ENCODE data around the gene GRIK4. TPM values are rescaled to one million over a fixed set of nuclear protein-coding genes. Genes with fewer than 3 reads are reported as not detected.
A peak's percentile ranks its signal among the peaks of the same experiment; 100 is the strongest.

GRIK4 gene
- polyA plus RNA-seq, 1 donor from 2014 or later = 3.4 TPM

GRCh38 chr11:120695939-120696338 is 184.4 kb downstream of the GRIK4 start:
- no peak overlapping the region for H3K9ac ChIP-seq (ENCODE audit: low read length)
- no peak overlapping the region for H3K27ac ChIP-seq (ENCODE audit: low read length)
- H3K4me3 ChIP-seq (ENCODE audit: low read length) = no peak overlapping the region
- H3K9me3 ChIP-seq (ENCODE audit: low read length) = no peaks in the 10 kb centered on the region
- no peaks in the 10 kb centered on the region for H4K20me1 ChIP-seq (ENCODE audit: insufficient read depth)
- no peak overlapping the region for H3K4me2 ChIP-seq (ENCODE audit: low read length)
- no peak overlapping the region for H2AFZ ChIP-seq (ENCODE audit: low read depth, low read length)
- H3K36me3 ChIP-seq (ENCODE audit: insufficient read depth, low read length) = no peaks in the 10 kb centered on the region
- TF ChIP-seq POLR2AphosphoS5 (IDR thresholded peaks at IDR 0.05) (no peak), TAF1 (IDR thresholded peaks at IDR 0.05; ENCODE audit: low read depth) (no peak)
- H3F3A ChIP-seq (ENCODE audit: insufficient read depth, low read length, poor library complexity, severe bottlenecking) = no peaks in the 10 kb centered on the region
- H3K79me2 ChIP-seq (replicated peaks; ENCODE audit: insufficient read depth, low read length) = no peaks in the 10 kb centered on the region
- no peaks in the 10 kb centered on the region for H3K9me2 ChIP-seq (ENCODE audit: insufficient read depth, low read length)
- no peaks in the 10 kb centered on the region for H3K27me3 ChIP-seq (ENCODE audit: insufficient read depth, low read depth, low read length)

DNA sequence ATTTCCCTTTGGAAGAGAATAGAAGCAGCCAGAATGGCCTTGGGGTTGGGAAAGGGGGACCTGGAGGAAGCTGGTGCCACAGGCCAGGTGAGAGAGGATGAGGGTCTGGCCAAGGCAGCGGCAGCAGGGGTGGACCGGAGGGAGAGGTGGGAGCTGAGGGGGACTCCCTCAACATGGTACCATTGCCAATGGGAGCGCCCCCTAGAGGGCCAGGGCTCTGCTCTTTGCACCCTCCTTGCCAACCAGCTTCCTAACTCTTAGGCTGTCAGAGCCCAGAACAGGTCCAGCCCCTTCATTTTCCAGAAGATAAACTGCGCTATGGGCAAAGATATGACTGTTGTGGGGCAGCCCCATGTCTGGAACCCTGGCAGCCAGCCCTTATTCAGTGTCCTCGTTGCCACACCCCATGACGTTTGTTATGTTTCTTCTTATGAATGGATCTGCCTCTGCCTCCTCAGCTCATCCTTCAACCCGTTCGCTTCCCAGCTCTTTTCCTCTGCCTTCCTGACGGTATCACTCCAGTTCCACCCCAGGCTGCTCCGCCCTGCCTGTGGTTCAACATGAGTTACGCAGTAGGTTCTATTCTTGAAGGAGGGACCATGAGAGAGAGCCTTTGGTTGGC is 185.2 kb downstream of the GRIK4 start:
- Histone ChIP-seq H2AFZ (ENCODE audit: low read depth, low read length) (no peak overlapping the region), H3K4me2 (ENCODE audit: low read length) (no peak overlapping the region), H4K20me1 (ENCODE audit: insufficient read depth) (no peaks in the 10 kb centered on the region), H3K79me2 (replicated peaks; ENCODE audit: insufficient read depth, low read length) (no peaks in the 10 kb centered on the region), H3K27me3 (ENCODE audit: insufficient read depth, low read depth, low read length) (no peaks in the 10 kb centered on the region), H3K4me3 (ENCODE audit: low read length) (no peak overlapping the region), H3F3A (ENCODE audit: insufficient read depth, low read length, poor library complexity, severe bottlenecking) (no peaks in the 10 kb centered on the region), H3K9ac (ENCODE audit: low read length) (no peak overlapping the region), H3K36me3 (ENCODE audit: insufficient read depth, low read length) (no peaks in the 10 kb centered on the region), H3K9me3 (ENCODE audit: low read length) (no peaks in the 10 kb centered on the region), H3K27ac (ENCODE audit: low read length) (no peak overlapping the region), H3K9me2 (ENCODE audit: insufficient read depth, low read length) (no peaks in the 10 kb centered on the region)
- no peak for TF ChIP-seq EZH2 (IDR thresholded peaks at IDR 0.05; ENCODE audit: borderline replicate concordance, insufficient read depth, low read length, poor library complexity, severe bottlenecking)
- TF ChIP-seq, protein P1, sequence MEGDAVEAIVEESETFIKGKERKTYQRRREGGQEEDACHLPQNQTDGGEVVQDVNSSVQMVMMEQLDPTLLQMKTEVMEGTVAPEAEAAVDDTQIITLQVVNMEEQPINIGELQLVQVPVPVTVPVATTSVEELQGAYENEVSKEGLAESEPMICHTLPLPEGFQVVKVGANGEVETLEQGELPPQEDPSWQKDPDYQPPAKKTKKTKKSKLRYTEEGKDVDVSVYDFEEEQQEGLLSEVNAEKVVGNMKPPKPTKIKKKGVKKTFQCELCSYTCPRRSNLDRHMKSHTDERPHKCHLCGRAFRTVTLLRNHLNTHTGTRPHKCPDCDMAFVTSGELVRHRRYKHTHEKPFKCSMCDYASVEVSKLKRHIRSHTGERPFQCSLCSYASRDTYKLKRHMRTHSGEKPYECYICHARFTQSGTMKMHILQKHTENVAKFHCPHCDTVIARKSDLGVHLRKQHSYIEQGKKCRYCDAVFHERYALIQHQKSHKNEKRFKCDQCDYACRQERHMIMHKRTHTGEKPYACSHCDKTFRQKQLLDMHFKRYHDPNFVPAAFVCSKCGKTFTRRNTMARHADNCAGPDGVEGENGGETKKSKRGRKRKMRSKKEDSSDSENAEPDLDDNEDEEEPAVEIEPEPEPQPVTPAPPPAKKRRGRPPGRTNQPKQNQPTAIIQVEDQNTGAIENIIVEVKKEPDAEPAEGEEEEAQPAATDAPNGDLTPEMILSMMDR (IDR thresholded peaks at IDR 0.05; ENCODE audit: poor library complexity, severe bottlenecking) = peak; percentile 10

DNA sequence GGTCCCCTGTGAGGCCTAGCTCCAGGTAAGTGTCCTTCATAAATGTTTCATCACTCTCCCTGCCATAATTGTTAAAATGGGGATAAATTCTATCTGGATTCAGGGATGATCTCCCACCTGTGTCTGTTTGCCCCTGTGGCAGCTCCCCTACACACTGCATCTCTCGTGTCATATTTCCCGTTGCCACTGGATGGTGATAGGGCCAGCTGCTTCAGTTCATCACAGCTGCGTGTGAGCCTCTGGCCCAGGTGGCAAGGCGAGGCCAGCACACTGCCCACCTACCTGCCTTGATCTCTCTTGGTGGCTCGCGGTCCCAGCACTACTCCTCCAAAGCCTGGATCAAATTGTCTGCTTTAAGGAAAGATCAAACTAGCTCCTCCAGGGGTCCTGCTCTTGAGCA is 187.4 kb downstream of the GRIK4 start:
- Histone ChIP-seq H2AFZ (ENCODE audit: low read depth, low read length) (no peak overlapping the region), H3K4me2 (ENCODE audit: low read length) (no peak overlapping the region), H3K9me3 (ENCODE audit: low read length) (no peaks in the 10 kb centered on the region), H3K27ac (ENCODE audit: low read length) (no peak overlapping the region), H3K4me3 (ENCODE audit: low read length) (no peak overlapping the region), H3K36me3 (ENCODE audit: insufficient read depth, low read length) (no peaks in the 10 kb centered on the region), H3K9me2 (ENCODE audit: insufficient read depth, low read length) (no peaks in the 10 kb centered on the region), H3K27me3 (ENCODE audit: insufficient read depth, low read depth, low read length) (no peaks in the 10 kb centered on the region), H3F3A (ENCODE audit: insufficient read depth, low read length, poor library complexity, severe bottlenecking) (no peaks in the 10 kb centered on the region), H3K9ac (ENCODE audit: low read length) (no peak overlapping the region), H4K20me1 (ENCODE audit: insufficient read depth) (no peaks in the 10 kb centered on the region), H3K79me2 (replicated peaks; ENCODE audit: insufficient read depth, low read length) (no peaks in the 10 kb centered on the region)
- TF ChIP-seq, protein P1 (IDR thresholded peaks at IDR 0.05; ENCODE audit: poor library complexity, severe bottlenecking) = no peak
- TF ChIP-seq POLR2AphosphoS5 (IDR thresholded peaks at IDR 0.05) (no peak), TAF1 (IDR thresholded peaks at IDR 0.05; ENCODE audit: low read depth) (no peak), REST (IDR thresholded peaks at IDR 0.05; ENCODE audit: borderline replicate concordance) (no peak), EZH2 (IDR thresholded peaks at IDR 0.05; ENCODE audit: borderline replicate concordance, insufficient read depth, low read length, poor library complexity, severe bottlenecking) (no peak)

Measured in neural cell (in vitro differentiated cells).